Spleen (tissue), 7 donors: Measurements from ENCODE around the gene SPTBN1.

Experiments used
- POLR2A ChIP-seq, 3 donors: fragments of 450-650 bp; IDR thresholded peaks; one replicate each; pipeline ENCODE4 v1.5.1; 2017; ENCODE audit warnings: antibody characterized with exemption in 3 of 3, mild to moderate bottlenecking in 1 of 3
- POLR2AphosphoS5 ChIP-seq, 3 donors: sonication (generic); formaldehyde crosslinking; IDR thresholded peaks; one replicate each; pipeline ENCODE4 v1.5.1; 2017; ENCODE audit warnings: antibody characterized with exemption in 3 of 3
- TF ChIP-seq, protein P1 (sequence below), 11 experiments: fragments of 200-600 bp in 7 of 11; fragments of 450-650 bp in 4 of 11; sonication (generic) in 4 of 11; IDR thresholded peaks in 8 of 11; conservative IDR thresholded peaks in 3 of 11; 1 replicate in 7 of 11; 2 replicates in 4 of 11; pipeline versions ENCODE4 v1.4.0 to v1.8.0; 2016 to 2021; ENCODE audit warnings: antibody characterized with exemption in 11 of 11, inconsistent platforms in 4 of 11, mild to moderate bottlenecking in 1 of 11
- donor health status: DM: no; HTN: no; CAD: no; lungs with moderate emphysema.
- donor health status: DM: no; HTN: no; CAD: no.
- donor health status: DM: no; HTN: no; CAD: no.

DNA sequence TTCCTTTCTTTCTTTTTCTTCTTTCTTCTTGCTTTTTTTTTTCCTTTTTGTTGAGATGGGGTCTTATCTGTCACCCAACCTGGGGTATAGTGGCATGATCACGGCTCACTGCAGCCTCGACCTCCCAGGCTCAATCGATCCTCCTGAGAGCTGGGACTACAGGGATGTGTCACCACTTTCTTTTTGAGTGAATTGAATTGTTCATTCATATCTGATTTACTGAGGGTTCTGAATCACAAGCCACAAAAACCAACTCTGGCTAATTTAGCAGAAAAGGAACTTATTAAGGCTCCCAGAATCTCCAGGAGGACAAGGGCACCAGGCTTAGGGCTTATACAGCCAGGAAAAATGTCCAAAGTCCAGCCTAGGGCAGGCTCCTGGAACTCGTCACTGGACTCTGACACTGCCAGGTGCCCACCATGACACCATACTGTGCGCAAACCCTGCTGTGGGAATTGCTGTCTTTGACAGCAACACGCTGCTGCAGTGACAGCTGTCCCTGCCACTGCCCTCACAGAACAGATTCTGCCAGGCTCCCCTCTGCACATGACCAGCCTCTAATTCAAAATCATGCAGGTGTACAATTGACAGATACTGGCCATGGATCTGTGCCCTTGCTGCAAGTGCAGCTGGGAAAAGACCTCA lies 224.4 kb downstream of the SPTBN1 start:
- TF ChIP-seq, protein P1, sequence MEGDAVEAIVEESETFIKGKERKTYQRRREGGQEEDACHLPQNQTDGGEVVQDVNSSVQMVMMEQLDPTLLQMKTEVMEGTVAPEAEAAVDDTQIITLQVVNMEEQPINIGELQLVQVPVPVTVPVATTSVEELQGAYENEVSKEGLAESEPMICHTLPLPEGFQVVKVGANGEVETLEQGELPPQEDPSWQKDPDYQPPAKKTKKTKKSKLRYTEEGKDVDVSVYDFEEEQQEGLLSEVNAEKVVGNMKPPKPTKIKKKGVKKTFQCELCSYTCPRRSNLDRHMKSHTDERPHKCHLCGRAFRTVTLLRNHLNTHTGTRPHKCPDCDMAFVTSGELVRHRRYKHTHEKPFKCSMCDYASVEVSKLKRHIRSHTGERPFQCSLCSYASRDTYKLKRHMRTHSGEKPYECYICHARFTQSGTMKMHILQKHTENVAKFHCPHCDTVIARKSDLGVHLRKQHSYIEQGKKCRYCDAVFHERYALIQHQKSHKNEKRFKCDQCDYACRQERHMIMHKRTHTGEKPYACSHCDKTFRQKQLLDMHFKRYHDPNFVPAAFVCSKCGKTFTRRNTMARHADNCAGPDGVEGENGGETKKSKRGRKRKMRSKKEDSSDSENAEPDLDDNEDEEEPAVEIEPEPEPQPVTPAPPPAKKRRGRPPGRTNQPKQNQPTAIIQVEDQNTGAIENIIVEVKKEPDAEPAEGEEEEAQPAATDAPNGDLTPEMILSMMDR (IDR thresholded peaks at IDR 0.05 in 8 of 11, conservative IDR thresholded peaks at IDR 0.05 in 3 of 11), result no peak
- TF ChIP-seq POLR2A (IDR thresholded peaks at IDR 0.05) (no peak), POLR2AphosphoS5 (IDR thresholded peaks at IDR 0.05) (no peak)
